ENCODE measurements around the gene STAG3. TPM values are rescaled to one million over a fixed set of nuclear protein-coding genes. Genes with fewer than 3 reads are reported as not detected.
A peak's percentile ranks its signal among the peaks of the same experiment; 100 is the strongest.

STAG3 gene
- total RNA-seq, 2 donors from 2014 or later, result not detected

DNA sequence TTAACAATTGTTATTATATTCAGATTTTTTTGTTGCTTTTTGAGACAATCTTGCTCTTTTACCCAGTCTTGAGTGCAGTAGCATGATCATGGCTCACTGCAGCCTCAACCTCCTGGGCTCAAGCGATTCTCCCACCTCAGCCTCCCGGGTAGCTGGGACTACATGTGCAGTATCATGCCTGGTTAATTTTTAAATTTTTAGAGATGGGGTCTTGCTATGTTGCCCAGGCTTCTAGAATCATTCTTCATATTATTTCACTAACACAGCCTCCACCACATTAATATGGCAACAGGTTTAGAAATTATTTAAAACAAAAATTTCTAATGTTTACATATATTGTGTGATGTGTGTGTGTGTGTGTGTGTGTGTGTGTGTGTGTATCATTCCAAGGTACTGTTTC, 30.4 kb upstream of the STAG3 start:
- Histone ChIP-seq H3K4me1 (peaks cover 17% of the 10 kb centered on the region), H3K4me3 (no peak overlapping the region), H3K27ac (no peak overlapping the region), H3K36me3 (replicated peaks in 1 of 2; ENCODE audit: insufficient read depth in 1 of 2, low read depth in 2 of 2) (no peaks in the 10 kb centered on the region), H3K27me3 (no peaks in the 10 kb centered on the region), H3K9me3 (no peaks in the 10 kb centered on the region)
- ATAC-seq, result no peak
- intact Hi-C loops (cut with DNase I), result no loop called here
- DNase-seq, result no peak
- 85 to 97% methylated on average over 2 of the region's 2 CpGs for WGBS, 2 donors
- TF ChIP-seq CTCF (IDR thresholded peaks at IDR 0.05) (no peak), POLR2A (IDR thresholded peaks at IDR 0.05) (no peak)

DNA sequence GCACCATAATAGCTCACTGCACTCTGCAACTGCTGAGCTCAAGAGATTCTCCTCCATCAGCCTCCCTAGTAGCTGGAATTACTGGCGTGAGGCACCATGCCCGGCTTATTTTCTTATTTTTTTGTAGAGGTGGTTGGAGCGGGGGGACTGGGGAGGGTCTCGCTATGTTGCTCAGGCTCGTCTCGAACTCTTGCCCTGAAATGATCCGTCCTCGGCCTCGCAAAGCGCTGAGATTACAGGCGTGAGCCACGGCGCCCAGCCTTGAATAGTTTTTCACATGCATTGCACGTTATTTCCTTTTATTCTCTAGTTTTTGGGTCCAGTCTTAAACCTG, 29.5 kb upstream of the STAG3 start:
- WGBS, 2 donors, result 6 to 9% methylated on average over 14 of the region's 14 CpGs
- H3K27me3 ChIP-seq, result no peaks in the 10 kb centered on the region
- peak overlapping the region; percentile 32 to 87 (median 60) for H3K27ac ChIP-seq
- no peak overlapping the region for H3K4me3 ChIP-seq
- intact Hi-C loops (cut with DNase I), result no loop called here
- no peak for ATAC-seq
- no peak for TF ChIP-seq CTCF (IDR thresholded peaks at IDR 0.05)
- no peak for TF ChIP-seq POLR2A (IDR thresholded peaks at IDR 0.05)
- H3K36me3 ChIP-seq (replicated peaks in 1 of 2; ENCODE audit: insufficient read depth in 1 of 2, low read depth in 2 of 2), result no peaks in the 10 kb centered on the region
- no peaks in the 10 kb centered on the region for H3K9me3 ChIP-seq
- no peak for DNase-seq
- H3K4me1 ChIP-seq, result peaks cover 17% of the 10 kb centered on the region

DNA sequence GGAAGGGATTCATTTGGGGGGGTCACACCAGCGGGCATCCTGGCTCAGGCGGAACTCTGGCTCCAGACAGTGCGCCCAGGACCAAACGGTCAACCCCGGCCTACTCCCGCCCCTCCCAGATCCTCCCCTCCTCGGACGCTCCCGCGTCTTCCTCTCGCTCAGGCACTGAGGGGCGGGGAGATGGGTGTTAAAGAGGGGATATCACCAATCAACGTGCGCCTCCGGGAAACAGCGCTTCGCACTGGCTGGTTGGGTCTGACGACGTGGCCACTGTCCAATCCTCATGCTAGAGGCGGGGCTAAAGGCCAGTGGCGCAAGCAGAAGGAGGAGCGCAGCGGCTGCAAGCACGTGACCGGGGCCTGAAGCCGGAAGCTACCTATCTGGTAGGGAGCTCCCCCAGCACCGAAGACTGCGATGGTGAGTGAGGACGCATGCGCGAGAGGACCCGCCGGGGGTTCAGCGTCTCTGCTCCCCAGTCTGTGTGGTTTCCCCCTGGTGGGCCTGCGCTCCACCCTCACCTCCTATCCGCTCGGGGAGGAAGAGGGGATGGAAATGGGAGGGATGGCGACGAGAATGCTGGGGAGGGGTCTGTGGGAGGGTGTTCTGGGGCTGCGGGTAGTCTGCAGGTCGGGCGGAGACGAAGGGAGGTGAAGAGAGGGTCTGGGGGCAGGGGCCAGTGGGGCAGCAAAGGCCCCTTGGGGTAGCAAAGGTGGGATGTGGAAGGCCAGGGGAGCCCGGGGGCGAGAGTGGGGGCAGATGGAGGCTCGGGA, 29.0 kb upstream of the STAG3 start, which contains the start of gene LAMTOR4:
LAMTOR4 (plus strand) TSS at position 360 of the 770 bp plus-strand sequence; CDS start at position 415, 55 bp downstream.
- 0 to 1% methylated on average over 17 to 46 of the region's 46 CpGs for WGBS, 2 donors
- peak within 1 kb of the TSS; percentile 48 to 87 (median 73) for H3K27ac ChIP-seq
- peak within 1 kb of the TSS; percentile 15 to 96 for H3K4me3 ChIP-seq
- H3K9me3 ChIP-seq, result no peaks in the 10 kb centered on the region
- TF ChIP-seq POLR2A (IDR thresholded peaks at IDR 0.05) (peak; percentile 54 to 80 (median 75)), CTCF (IDR thresholded peaks at IDR 0.05) (peak in 1 of 7 experiments; percentile 6)
- peaks cover 17% of the 10 kb centered on the region for H3K4me1 ChIP-seq
- ATAC-seq (peak; percentile 100), DNase-seq (peak; percentile 99)
- intact Hi-C loops (cut with DNase I), result no loop called here
- H3K36me3 ChIP-seq (replicated peaks in 1 of 2; ENCODE audit: insufficient read depth in 1 of 2, low read depth in 2 of 2), result peaks cover 0 to 2% of the 10 kb centered on the region in 2 donors
- no peaks in the 10 kb centered on the region for H3K27me3 ChIP-seq

GRCh38 chr7:100152404-100152803, 25.3 kb upstream of the STAG3 start:
- Histone ChIP-seq H3K27me3 (no peaks in the 10 kb centered on the region), H3K9me3 (no peaks in the 10 kb centered on the region), H3K36me3 (replicated peaks in 1 of 2; ENCODE audit: insufficient read depth in 1 of 2, low read depth in 2 of 2) (peaks cover 0 to 2% of the 10 kb centered on the region in 2 donors), H3K4me3 (no peak overlapping the region), H3K27ac (no peak overlapping the region), H3K4me1 (peaks cover 26% of the 10 kb centered on the region)
- intact Hi-C loops (cut with DNase I), result no loop called here
- ATAC-seq (no peak), DNase-seq (no peak)
- no peak for TF ChIP-seq CTCF (IDR thresholded peaks at IDR 0.05)

Measured in body of pancreas (tissue), 4 donors.